CD4-positive, alpha-beta T cell treated with Interleukin-10 for 1 hour (primary cell): Measurements from ENCODE around the gene INAFM2.

Experiments used
- DNase-seq: peaks from one replicate; pipeline ENCODE4 v3.0.0-alpha.2; 2020

The INAFM2 gene

GRCh38 chr15:40345225-40345866, 21.9 kb downstream of the INAFM2 start:
- DNase-seq: no peak

GRCh38 chr15:40345867-40346578, 22.5 kb downstream of the INAFM2 start:
- no peak for DNase-seq

GRCh38 chr15:40346579-40347558, 23.4 kb downstream of the INAFM2 start:
- DNase-seq: no peak

- no peak for DNase-seq
These were observed 24.3 kb downstream of the INAFM2 start for GRCh38 chr15:40347559-40348473.

- no peak for DNase-seq
These were observed 25.0 kb downstream of the INAFM2 start for GRCh38 chr15:40348474-40348870.

GRCh38 chr15:40349163-40349562, 25.7 kb downstream of the INAFM2 start:
- DNase-seq: no peak

GRCh38 chr15:40352281-40352901, 28.9 kb downstream of the INAFM2 start:
- no peak for DNase-seq

GRCh38 chr15:40353697-40354096, 30.2 kb downstream of the INAFM2 start:
- no peak for DNase-seq

- DNase-seq: no peak
These were observed 31.1 kb downstream of the INAFM2 start for GRCh38 chr15:40354408-40355171.

GRCh38 chr15:40355976-40356585, 32.6 kb downstream of the INAFM2 start:
- DNase-seq: no peak

- DNase-seq: no peak
These were observed 33.8 kb downstream of the INAFM2 start for GRCh38 chr15:40357246-40357645.

GRCh38 chr15:40357723-40358470, 34.4 kb downstream of the INAFM2 start, which contains the start of gene DISP2:
Gene DISP2 (plus strand): TSS chr15:40358219. CDS start chr15:40358322, 103 bp downstream.
- DNase-seq: peak; percentile 91

- DNase-seq: no peak
These were observed 35.2 kb downstream of the INAFM2 start for GRCh38 chr15:40358471-40359353.

GRCh38 chr15:40360015-40360414, 36.5 kb downstream of the INAFM2 start:
- DNase-seq: no peak

- DNase-seq: no peak
These were observed 38.1 kb downstream of the INAFM2 start for GRCh38 chr15:40361640-40362039.

- no peak for DNase-seq
These were observed 40.1 kb downstream of the INAFM2 start for GRCh38 chr15:40363611-40364010.

GRCh38 chr15:40364251-40364650, 40.8 kb downstream of the INAFM2 start:
- DNase-seq: no peak

- no peak for DNase-seq
These were observed 41.5 kb downstream of the INAFM2 start for GRCh38 chr15:40365016-40365415.
